NCI-H82 (cell line): ENCODE measurements around the gene PTCD3.
A peak's percentile ranks its signal among the peaks of the same experiment; 100 is the strongest.

Experiments used
- DNase-seq: peaks from one replicate; lab custom pipeline; 2025; lab: John Stamatoyannopoulos, UW

PTCD3 gene

DNA sequence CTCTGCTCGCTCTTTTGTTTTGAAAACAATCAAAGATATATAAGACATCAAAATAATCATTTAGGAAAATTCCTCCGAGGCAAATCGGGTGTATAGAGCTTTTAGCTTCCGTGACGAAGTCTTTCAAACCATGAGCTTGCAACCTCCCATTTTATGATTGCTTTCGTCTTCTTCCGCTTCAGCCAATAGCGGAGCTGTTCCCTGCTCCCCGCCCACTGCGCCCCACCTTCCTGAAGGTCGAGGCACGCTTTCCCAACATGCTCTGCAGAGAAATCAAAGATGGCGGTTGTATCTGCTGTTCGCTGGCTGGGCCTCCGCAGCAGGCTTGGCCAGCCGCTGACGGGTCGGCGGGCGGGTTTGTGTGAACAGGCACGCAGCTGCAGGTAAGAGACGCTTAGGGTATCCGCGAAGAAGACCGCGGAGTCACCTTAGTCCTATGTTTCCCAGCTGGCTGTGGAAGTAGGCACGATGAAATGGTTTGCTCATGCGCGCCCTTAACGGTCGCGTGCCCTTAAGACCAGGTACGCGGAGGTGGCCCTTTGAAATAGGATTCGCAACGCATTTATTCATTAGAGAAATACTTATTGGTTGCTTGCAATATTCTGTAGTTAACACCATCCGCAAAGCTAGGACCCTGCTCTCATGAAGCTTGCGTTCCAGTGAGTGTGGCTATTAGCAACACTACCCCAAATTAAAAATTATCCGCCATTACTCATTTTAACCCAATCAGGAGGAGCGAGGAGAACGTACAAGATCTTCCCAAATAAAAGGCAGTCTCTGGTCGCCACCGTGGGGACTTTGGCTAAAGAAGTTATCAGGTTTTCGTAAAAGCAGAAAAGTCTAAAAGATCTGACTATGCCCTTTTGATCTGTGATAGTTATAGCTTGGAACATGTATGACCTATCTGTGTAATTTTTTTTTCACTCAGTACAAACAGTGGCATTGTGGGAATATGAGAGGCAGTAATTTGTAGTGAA lies at the start of gene PTCD3:
Gene PTCD3, plus strand, starts transcription at position 267 of the 977 bp plus-strand sequence. Its CDS starts 13 bp downstream, at position 280.
- DNase-seq, result peak; percentile 98

GRCh38 chr2:86056590-86057331 lies 49.3 kb upstream of the PTCD3 start:
- DNase-seq, result no peak

- no peak for DNase-seq
Measured at GRCh38 chr2:86062043-86062442, 44.0 kb upstream of the PTCD3 start.

- DNase-seq, result no peak
Measured at GRCh38 chr2:86064006-86064405, 42.0 kb upstream of the PTCD3 start.

GRCh38 chr2:86065512-86065911 lies 40.5 kb upstream of the PTCD3 start:
- no peak for DNase-seq

DNA sequence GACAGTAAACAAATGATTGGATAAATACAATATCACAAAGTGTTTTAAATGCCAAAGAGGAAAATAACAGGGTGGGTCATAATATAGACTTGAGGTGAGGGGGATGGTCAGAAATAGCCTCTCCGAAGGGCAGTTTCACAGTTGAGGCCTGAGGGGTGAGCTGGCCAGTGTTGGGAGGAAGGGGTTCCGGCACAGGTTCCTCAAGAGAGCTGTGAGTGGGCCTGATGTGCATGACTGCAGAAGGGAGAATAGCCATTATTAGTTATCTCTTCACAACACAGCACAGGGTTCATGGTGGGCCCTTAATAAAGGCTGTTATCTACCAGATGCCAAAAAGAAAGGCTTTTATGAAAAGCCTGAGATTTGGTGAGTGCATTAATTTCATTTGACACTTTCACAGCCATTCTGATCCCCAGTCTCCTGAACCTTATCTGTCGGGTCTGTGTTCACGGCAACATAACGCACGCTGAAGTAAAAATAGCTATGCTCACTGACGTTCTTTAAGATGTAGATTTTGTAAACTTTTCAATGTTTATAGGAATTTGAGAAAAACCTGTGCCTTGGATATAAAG lies 39.9 kb upstream of the PTCD3 start:
- DNase-seq, result no peak

GRCh38 chr2:86066915-86067314 lies 39.1 kb upstream of the PTCD3 start:
- no peak for DNase-seq

DNA sequence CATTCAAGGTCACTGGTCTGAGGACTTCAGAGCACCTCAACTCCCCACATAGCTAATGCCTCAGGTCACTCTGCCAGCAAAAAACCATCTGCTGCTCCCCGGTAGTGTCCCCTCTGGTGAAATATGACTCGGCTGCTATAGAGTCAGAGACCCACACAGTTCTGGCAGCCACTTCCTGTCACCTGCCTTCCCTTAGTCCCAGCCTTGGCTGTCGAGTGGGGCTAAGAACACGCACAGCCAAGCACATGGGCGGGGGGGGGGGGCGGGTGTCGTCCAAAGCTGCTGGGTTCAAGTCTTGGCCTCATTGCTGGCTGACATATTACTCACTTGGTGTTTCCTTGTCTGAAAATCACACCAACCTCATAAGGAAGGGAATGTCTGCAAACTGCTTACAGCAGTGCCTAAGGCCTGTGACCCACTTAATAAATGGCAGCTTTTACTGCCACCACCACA lies 37.9 kb upstream of the PTCD3 start:
- no peak for DNase-seq

GRCh38 chr2:86068648-86069047 lies 37.4 kb upstream of the PTCD3 start:
- no peak for DNase-seq

DNA sequence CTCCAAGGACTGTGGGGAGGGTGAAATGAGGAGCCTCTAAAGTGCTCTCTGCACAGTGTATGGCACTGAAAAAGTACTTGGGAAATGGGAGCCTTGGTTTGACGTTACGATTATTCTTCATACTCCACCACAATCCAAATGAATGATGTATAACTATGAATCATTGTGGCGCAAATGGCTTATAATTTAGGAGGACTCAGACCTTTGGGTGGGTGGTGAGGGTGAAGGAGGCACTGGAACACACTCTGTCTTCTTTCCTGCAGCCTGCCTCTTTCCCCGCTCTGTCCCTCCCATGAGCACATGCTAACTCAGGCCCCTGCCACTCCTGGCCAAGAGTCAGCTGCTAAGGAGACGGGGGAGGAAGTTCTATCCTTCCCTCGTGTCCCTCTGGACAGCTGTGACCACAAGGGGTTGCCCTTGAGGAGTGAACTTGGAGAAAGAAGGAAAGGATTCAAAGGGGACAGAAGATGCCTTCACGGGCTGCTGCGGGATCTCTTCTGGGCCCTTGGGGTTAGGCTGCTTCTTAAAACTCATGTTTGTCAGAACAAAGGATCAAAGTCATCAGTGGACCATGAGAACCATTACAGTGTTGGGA lies 36.8 kb upstream of the PTCD3 start:
- no peak for DNase-seq

DNA sequence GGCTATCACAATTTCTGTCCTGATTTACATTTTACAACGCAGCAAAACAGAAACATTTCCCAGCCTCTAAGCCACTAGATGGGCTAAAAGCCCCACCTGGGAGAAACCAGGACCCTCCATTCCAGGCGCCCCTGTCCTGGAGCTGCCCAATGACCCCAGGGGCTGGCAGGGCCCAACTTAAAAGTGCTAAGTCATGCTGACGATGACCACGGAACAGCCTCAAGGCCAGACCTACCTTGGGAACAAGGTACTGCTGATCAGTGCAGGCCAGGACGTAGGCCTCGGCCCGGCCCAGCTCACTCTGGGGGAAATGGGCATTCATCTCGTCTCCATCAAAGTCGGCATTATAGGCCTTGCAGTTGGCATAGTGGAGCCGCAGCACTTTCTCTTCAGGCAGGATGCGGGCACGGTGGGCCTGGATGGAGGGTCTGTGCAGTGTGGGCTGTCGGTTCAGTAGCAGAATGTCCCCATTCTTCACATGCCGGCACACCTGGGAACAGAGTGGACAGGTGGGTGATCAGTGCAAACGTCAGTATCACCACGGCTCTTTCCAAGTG lies 36.2 kb upstream of the PTCD3 start:
- DNase-seq, result no peak

DNA sequence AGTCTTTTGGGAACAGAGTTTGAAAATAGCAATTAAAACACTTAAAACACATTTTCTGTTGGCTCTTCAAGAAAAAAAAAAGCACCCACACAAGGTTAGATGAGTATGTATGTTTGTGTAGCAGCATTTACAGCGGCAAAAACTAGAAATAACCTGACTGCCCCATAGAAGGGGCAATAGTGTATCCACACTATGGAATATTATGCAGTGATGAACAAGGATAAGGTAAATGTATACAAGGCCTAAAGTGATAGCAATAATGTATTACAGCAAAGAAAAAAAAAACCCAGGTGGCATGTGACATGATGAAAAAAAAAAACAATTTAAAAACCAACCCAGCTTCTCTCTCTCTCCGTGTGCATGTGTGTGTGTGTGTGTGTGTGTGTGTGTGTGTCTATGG lies 35.2 kb upstream of the PTCD3 start:
- no peak for DNase-seq

- no peak for DNase-seq
Measured at GRCh38 chr2:86072271-86072858, 33.7 kb upstream of the PTCD3 start.

DNA sequence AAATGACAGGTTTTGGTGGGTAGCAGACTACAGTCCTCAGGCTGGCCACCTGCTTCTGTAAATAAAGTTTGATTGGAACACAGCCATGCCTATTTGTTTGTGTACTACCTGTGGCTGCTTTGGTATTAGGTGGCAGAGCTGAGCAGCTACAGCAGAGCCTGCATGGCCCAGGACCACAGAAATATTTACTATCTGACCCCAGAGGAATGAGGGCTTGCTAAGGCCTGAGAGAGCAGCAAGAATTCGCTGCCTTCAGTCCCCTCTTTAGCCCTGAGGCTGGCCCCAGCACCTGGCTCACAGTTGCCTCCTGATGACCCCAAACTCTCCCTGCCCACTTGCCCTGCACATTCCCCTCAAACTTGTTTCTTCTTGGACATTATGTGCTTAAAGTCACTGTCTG lies 32.8 kb upstream of the PTCD3 start:
- no peak for DNase-seq

GRCh38 chr2:86074256-86074655 lies 31.8 kb upstream of the PTCD3 start:
- no peak for DNase-seq

DNA sequence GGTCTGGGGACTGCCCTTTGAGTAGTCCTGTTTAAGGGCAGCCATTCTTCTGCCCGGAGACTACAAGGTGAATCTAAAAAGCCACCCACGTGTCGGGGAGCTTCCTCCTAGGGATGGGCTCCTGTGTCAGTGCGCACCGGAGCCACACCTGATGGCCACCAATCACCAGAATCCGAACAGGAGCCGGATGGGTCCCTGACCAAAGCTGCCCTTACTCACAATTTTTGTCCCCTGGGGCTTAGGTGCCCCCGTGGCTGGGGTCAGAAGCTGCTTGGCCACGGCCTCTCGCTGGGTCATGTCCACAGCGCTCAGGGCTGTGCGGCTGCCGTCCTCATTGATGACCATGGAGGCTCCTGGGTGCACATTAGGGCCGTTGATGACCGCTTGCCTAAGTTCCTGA lies 31.2 kb upstream of the PTCD3 start:
- no peak for DNase-seq

GRCh38 chr2:86075886-86076285 lies 30.1 kb upstream of the PTCD3 start:
- no peak for DNase-seq

- DNase-seq, result peak; percentile 41
Measured at GRCh38 chr2:86078774-86079545, 27.1 kb upstream of the PTCD3 start.

GRCh38 chr2:86079981-86080911 lies 25.8 kb upstream of the PTCD3 start:
- DNase-seq, result peak; percentile 68

- DNase-seq, result no peak
Measured at GRCh38 chr2:86081724-86082123, 24.3 kb upstream of the PTCD3 start.
